Measurements from ENCODE around the gene TAS2R50.

DNA sequence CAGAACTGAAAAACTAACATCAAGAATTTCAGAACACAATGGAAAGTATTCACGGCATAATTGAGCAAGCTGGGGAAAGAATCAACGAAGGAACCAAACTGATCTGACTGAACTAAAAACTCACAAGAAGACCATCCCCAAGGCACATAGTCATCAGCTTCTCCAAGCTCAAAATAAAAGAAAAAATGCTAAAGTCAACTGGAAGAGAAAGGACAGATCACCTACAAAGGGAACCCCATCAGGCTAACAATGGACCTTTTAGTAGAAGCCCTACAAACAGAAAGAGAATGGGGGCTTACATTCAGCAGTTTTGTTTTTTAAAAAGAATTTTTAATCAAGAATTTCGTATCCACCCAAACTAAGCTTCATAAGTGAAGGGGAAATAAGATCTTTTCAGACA, 11.7 kb downstream of the TAS2R50 start:
- no peak for TF ChIP-seq CTCF (IDR thresholded peaks at IDR 0.05; ENCODE audit: low read depth, low read length, missing input control)
- TF ChIP-seq, protein P1, sequence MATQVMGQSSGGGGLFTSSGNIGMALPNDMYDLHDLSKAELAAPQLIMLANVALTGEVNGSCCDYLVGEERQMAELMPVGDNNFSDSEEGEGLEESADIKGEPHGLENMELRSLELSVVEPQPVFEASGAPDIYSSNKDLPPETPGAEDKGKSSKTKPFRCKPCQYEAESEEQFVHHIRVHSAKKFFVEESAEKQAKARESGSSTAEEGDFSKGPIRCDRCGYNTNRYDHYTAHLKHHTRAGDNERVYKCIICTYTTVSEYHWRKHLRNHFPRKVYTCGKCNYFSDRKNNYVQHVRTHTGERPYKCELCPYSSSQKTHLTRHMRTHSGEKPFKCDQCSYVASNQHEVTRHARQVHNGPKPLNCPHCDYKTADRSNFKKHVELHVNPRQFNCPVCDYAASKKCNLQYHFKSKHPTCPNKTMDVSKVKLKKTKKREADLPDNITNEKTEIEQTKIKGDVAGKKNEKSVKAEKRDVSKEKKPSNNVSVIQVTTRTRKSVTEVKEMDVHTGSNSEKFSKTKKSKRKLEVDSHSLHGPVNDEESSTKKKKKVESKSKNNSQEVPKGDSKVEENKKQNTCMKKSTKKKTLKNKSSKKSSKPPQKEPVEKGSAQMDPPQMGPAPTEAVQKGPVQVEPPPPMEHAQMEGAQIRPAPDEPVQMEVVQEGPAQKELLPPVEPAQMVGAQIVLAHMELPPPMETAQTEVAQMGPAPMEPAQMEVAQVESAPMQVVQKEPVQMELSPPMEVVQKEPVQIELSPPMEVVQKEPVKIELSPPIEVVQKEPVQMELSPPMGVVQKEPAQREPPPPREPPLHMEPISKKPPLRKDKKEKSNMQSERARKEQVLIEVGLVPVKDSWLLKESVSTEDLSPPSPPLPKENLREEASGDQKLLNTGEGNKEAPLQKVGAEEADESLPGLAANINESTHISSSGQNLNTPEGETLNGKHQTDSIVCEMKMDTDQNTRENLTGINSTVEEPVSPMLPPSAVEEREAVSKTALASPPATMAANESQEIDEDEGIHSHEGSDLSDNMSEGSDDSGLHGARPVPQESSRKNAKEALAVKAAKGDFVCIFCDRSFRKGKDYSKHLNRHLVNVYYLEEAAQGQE (IDR thresholded peaks at IDR 0.05), result no peak
